ENCODE measurements around the gene TMEM178A. TPM values are rescaled to one million over a fixed set of nuclear protein-coding genes. Genes with fewer than 3 reads are reported as not detected.

Gene TMEM178A
- total RNA-seq, 1 donor from 2014 or later = not detected

- DNase-seq = no peak
These were observed 89.7 kb downstream of the TMEM178A start for GRCh38 chr2:39755466-39755865.

- no peak for DNase-seq
These were observed 91.4 kb downstream of the TMEM178A start for GRCh38 chr2:39757156-39757555.

GRCh38 chr2:39762448-39762847, 96.7 kb downstream of the TMEM178A start:
- DNase-seq = no peak

Other genes starting within 250 kb of the TMEM178A start
- 17.4 and 24.0 TPM in 2 replicates for gene MAP4K3, start 228.6 kb upstream of the TMEM178A start, total RNA-seq
- gene THUMPD2, start 113.3 kb downstream of the TMEM178A start, total RNA-seq = 6.5 and 7.0 TPM in 2 replicates

Measured in dermis blood vessel endothelial cell (primary cell).